Left ventricle myocardium inferior (tissue), 1 donor: ENCODE results near the gene PPWD1. TPM values are rescaled to one million over a fixed set of nuclear protein-coding genes. Genes with fewer than 3 reads are reported as not detected.

Source experiments
- DNase-seq: peaks from one replicate; pipeline ENCODE4 v3.0.0-alpha.2; 2020
- H3K27ac ChIP-seq: fragments of 200-600 bp; replicated peaks from 2 replicates; pipeline ENCODE4 v1.8.0; 2021
- H3K27me3 ChIP-seq: fragments of 200-600 bp; 2 replicates; pipeline ENCODE4 v1.8.0; 2021; ENCODE audit warnings: low read depth
- H3K36me3 ChIP-seq: fragments of 200-600 bp; 2 replicates; pipeline ENCODE4 v1.8.0; 2021
- H3K4me1 ChIP-seq: fragments of 200-600 bp; 2 replicates; pipeline ENCODE4 v1.8.0; 2021
- H3K4me3 ChIP-seq: fragments of 200-600 bp; 2 replicates; pipeline ENCODE4 v1.8.0; 2021; ENCODE audit warnings: mild to moderate bottlenecking, moderate library complexity
- H3K9me3 ChIP-seq: fragments of 200-600 bp; replicated peaks from 2 replicates; pipeline ENCODE4 v1.8.0; 2021
- CTCF ChIP-seq: fragments of 200-600 bp; IDR thresholded peaks from 2 replicates; pipeline ENCODE4 v1.8.0; 2021; ENCODE audit warnings: antibody characterized with exemption, mild to moderate bottlenecking, borderline replicate concordance
- intact Hi-C: fragments of 100-400 bp; cut with micrococcal nuclease; formaldehyde crosslinking; loops from one replicate; pipeline ENCODE4 v1.11.0; 2022
- total RNA-seq: library from RNA; stranded (reverse); fragmentation: NEBNext Ultra II Directional; extraction: Animal tissue kit (Norgen Biotek cat#: 25700); gene quantifications from one replicate; pipeline ENCODE4 v1.2.1, GENCODE V29; 2021
- donor health status: DM: no; HTN: yes; CAD: no; lungs with severe emphysema.

Gene PPWD1
- total RNA-seq, 1 donor from 2014 or later, result 19.7 TPM

GRCh38 chr5:65556181-65556580, 6.9 kb upstream of the PPWD1 start:
- DNase-seq, result no peak
- Histone ChIP-seq H3K27ac (no peak overlapping the region), H3K4me3 (no peak overlapping the region), H3K27me3 (no peaks in the 10 kb centered on the region), H3K4me1 (no peaks in the 10 kb centered on the region), H3K36me3 (no peaks in the 10 kb centered on the region), H3K9me3 (no peaks in the 10 kb centered on the region)
- no peak for TF ChIP-seq CTCF
- intact Hi-C loops, result no loop called here

- H3K4me1 ChIP-seq, result no peaks in the 10 kb centered on the region
- no peak for DNase-seq
- no peaks in the 10 kb centered on the region for H3K36me3 ChIP-seq
- H3K9me3 ChIP-seq, result no peaks in the 10 kb centered on the region
- intact Hi-C loops, result no loop called here
- H3K4me3 ChIP-seq, result no peak overlapping the region
- no peaks in the 10 kb centered on the region for H3K27me3 ChIP-seq
- no peak for TF ChIP-seq CTCF
- H3K27ac ChIP-seq, result no peak overlapping the region
Measured at GRCh38 chr5:65556718-65557117, 6.4 kb upstream of the PPWD1 start.

DNA sequence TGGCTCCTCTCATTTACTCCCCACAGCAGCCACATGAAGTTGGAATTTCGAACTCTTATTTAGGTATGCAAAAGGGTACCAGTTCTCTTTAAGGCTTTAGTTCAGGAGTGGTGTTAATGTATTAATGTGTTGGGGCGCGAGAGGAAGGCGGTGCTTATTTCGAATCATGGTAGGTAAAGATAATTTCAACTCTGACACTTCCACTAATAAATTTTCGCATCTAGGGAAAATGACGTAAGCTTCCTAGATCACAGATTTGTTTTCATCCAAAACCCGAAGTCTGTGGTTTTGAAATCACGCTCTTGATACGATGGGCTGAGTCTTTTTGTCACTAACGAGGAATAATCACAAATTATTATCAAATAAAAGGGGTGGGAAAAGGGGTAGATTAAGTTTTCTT, 681 bp downstream of the PPWD1 start:
- Histone ChIP-seq H3K36me3 (peaks cover 4% of the 10 kb centered on the region), H3K4me3 (peak overlapping the region; percentile 89), H3K4me1 (peaks cover 45% of the 10 kb centered on the region), H3K9me3 (no peaks in the 10 kb centered on the region), H3K27me3 (no peaks in the 10 kb centered on the region), H3K27ac (peak overlapping the region; percentile 87)
- intact Hi-C loops, result no loop called here
- DNase-seq, result no peak
- no peak for TF ChIP-seq CTCF

DNA sequence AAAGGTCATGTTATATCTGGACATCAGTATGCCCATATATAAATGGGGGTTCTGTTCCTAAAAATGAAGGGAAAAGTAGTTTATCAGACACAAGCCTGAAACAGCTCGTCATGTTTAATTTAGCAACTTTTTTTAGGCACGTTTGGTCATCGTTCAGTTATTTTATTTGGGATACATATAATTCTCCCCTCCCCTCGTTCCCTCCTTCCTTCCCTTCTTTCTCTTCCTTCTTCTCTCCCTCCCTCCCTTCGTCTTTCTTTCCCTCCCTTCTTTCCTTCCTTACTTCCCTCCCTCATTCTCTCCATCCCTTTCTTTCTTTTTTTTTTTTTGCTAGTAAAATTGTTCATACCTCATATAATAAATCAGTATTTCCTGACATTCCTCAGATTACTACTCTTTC, 3.4 kb downstream of the PPWD1 start:
- H3K27me3 ChIP-seq, result no peaks in the 10 kb centered on the region

GRCh38 chr5:65570598-65571226, 7.6 kb downstream of the PPWD1 start:
- Histone ChIP-seq H3K27me3 (no peaks in the 10 kb centered on the region), H3K4me3 (no peak overlapping the region), H3K27ac (no peak overlapping the region), H3K9me3 (no peaks in the 10 kb centered on the region), H3K4me1 (peaks cover 13% of the 10 kb centered on the region), H3K36me3 (peaks cover 38% of the 10 kb centered on the region)
- no peak for TF ChIP-seq CTCF
- no peak for DNase-seq
- intact Hi-C loops, result no loop called here

More for the DNA sequence above, 3.4 kb downstream of the PPWD1 start:
- no peak for DNase-seq
- no peak for TF ChIP-seq CTCF
- Histone ChIP-seq H3K4me3 (no peak overlapping the region), H3K27ac (no peak overlapping the region), H3K36me3 (peaks cover 18% of the 10 kb centered on the region), H3K9me3 (no peaks in the 10 kb centered on the region), H3K4me1 (peaks cover 45% of the 10 kb centered on the region)
- intact Hi-C loops, result no loop called here
